OCI-LY7 (cell line): ENCODE results near the gene LHFPL6. TPM values are rescaled to one million over a fixed set of nuclear protein-coding genes. Genes with fewer than 3 reads are reported as not detected.

Experiments used
- BruUV-seq: library from RNA; stranded (reverse); fragments of 400-500 nt; replicated peaks from 2 replicates; lab custom pipeline; 2021; lab: Mats Ljungman, UMichigan
- CTCF ChIA-PET: fragments of 300-600 bp; sonication (Branson Sonifier 250); formaldehyde crosslinking; loops from one replicate; lab custom pipeline; 2022; ENCODE audit warnings: antibody characterized with exemption; ENCODE audit not compliant: unreplicated experiment; lab: Charles Lee
- POLR2A ChIA-PET: fragments of 300-600 bp; sonication (Branson Sonifier 250); formaldehyde crosslinking; loops from one replicate; lab custom pipeline; 2022; ENCODE audit warnings: antibody characterized with exemption; lab: Charles Lee
- DNase-seq: peaks from one replicate; pipeline ENCODE4 v3.0.0-alpha.2; 2015; ENCODE audit warnings: low spot score
- H2AFZ ChIP-seq: fragments of 200-600 bp; sonication (generic), shearing (Covaris generic); 2 replicates; pipeline ENCODE4 v1.6.1; 2014; ENCODE audit warnings: mild to moderate bottlenecking, antibody characterized with exemption, low read length, moderate library complexity
- H3K27ac ChIP-seq: fragments of 200-600 bp; sonication (generic); 2 replicates; pipeline ENCODE4 v1.5.1; 2014; ENCODE audit warnings: mixed run types, low read depth, mild to moderate bottlenecking, moderate library complexity, low read length, inconsistent platforms; ENCODE audit not compliant: poor library complexity, severe bottlenecking
- H3K36me3 ChIP-seq: fragments of 200-600 bp; sonication (generic); 2 replicates; pipeline ENCODE4 v1.6.1; 2014; ENCODE audit warnings: mild to moderate bottlenecking, antibody characterized with exemption, low read length, moderate library complexity, mixed read lengths; ENCODE audit not compliant: insufficient read depth
- H3K4me1 ChIP-seq: fragments of 200-600 bp; sonication (generic); 2 replicates; pipeline ENCODE4 v1.5.1; 2014; ENCODE audit warnings: mild to moderate bottlenecking, low read length; ENCODE audit not compliant: insufficient read depth, poor library complexity, severe bottlenecking
- H3K4me2 ChIP-seq: fragments of 200-600 bp; sonication (generic); 2 replicates; pipeline ENCODE4 v1.6.1; 2014; ENCODE audit warnings: mild to moderate bottlenecking, low read length
- H3K4me3 ChIP-seq: fragments of 200-600 bp; sonication (generic); 2 replicates; pipeline ENCODE4 v1.5.1; 2014; ENCODE audit warnings: mild to moderate bottlenecking, low read depth, low read length; ENCODE audit not compliant: poor library complexity, severe bottlenecking
- H3K79me2 ChIP-seq: fragments of 200-600 bp; sonication (generic); 2 replicates; pipeline ENCODE4 v1.6.1; 2016; ENCODE audit warnings: low read depth, mild to moderate bottlenecking, low read length, moderate library complexity, mixed read lengths; ENCODE audit not compliant: insufficient read depth
- H3K9me2 ChIP-seq: fragments of 200-600 bp; sonication (generic); 2 replicates; pipeline ENCODE4 v1.6.1; 2016; ENCODE audit warnings: mild to moderate bottlenecking, low read length, mixed read lengths; ENCODE audit not compliant: insufficient read depth
- H3K9me3 ChIP-seq: fragments of 200-600 bp; sonication (generic); 2 replicates; pipeline ENCODE4 v1.6.1; 2014; ENCODE audit warnings: mild to moderate bottlenecking, mixed run types, low read length, mixed read lengths
- H4K20me1 ChIP-seq: fragments of 200-600 bp; sonication (generic); 2 replicates; pipeline ENCODE4 v1.6.1; 2014; ENCODE audit warnings: mild to moderate bottlenecking, antibody characterized with exemption, low read length, moderate library complexity, mixed read lengths; ENCODE audit not compliant: insufficient read depth
- CTCF ChIP-seq: fragments of 200-600 bp; sonication (generic); conservative IDR thresholded peaks from 2 replicates; pipeline ENCODE4 v1.5.1; 2014; ENCODE audit warnings: mild to moderate bottlenecking, antibody characterized with exemption, low read length, moderate library complexity, mixed read lengths
- EZH2phosphoT487 ChIP-seq: fragments of 200-600 bp; sonication (generic); IDR thresholded peaks from 2 replicates; pipeline ENCODE4 v1.6.1; 2018; ENCODE audit warnings: low read depth, borderline replicate concordance, mild to moderate bottlenecking, mixed run types, antibody characterized with exemption, low read length, moderate library complexity, mixed read lengths
- intact Hi-C: fragments of 100-400 bp; cut with micrococcal nuclease; formaldehyde crosslinking; loops from one replicate; pipeline ENCODE4 v1.10.0; 2022; ENCODE audit not compliant: unreplicated experiment
- total RNA-seq, 2 experiments: library from RNA; depleted of rRNA in 1 of 2; stranded (reverse); fragments of >200 nt in 1 of 2; shearing (Covaris generic) in 1 of 2; gene quantifications; 2 replicates each; pipeline ENCODE4 v1.2.3, GENCODE V29; 2014 to 2022

Gene LHFPL6
- total RNA-seq, 2 experiments from 2014 or later = 15.1 to 27.7 TPM

- no peaks in the 10 kb centered on the region for H3K9me3 ChIP-seq
- BruUV-seq = no TSS peak
- no peaks in the 10 kb centered on the region for H3K36me3 ChIP-seq
- TF ChIP-seq CTCF (no peak), EZH2phosphoT487 (no peak)
- H3K9me2 ChIP-seq = no peaks in the 10 kb centered on the region
- no peaks in the 10 kb centered on the region for H4K20me1 ChIP-seq
- no peak overlapping the region for H3K27ac ChIP-seq
- DNase-seq = no peak
- no peak overlapping the region for H3K4me2 ChIP-seq
- no peak overlapping the region for H3K4me3 ChIP-seq
- ChIA-PET POLR2A (interaction anchor here (0.6 kb wide), 1 partner anchor 63 kb away, joined by 7 read pairs; no protein-coding TSS in a partner anchor), CTCF (interaction anchor here (1.2 kb wide), 1 partner anchor 13 kb away, joined by 3 read pairs; no protein-coding TSS in a partner anchor)
- intact Hi-C loops = no loop called here
- no peak overlapping the region for H2AFZ ChIP-seq
- no peaks in the 10 kb centered on the region for H3K4me1 ChIP-seq
- H3K79me2 ChIP-seq = no peaks in the 10 kb centered on the region
These were observed 252.5 kb downstream of the LHFPL6 start for GRCh38 chr13:39350461-39350881.

GRCh38 chr13:39349391-39349960 lies 253.5 kb downstream of the LHFPL6 start:
- Histone ChIP-seq H3K79me2 (no peaks in the 10 kb centered on the region), H3K36me3 (no peaks in the 10 kb centered on the region), H2AFZ (no peak overlapping the region), H3K4me3 (no peak overlapping the region), H4K20me1 (no peaks in the 10 kb centered on the region), H3K4me2 (no peak overlapping the region), H3K27ac (no peak overlapping the region), H3K9me3 (no peaks in the 10 kb centered on the region), H3K4me1 (no peaks in the 10 kb centered on the region), H3K9me2 (no peaks in the 10 kb centered on the region)
- TF ChIP-seq CTCF (no peak), EZH2phosphoT487 (no peak)
- no peak for DNase-seq
- ChIA-PET CTCF (no interaction called here), POLR2A (interaction anchor here (0.7 kb wide), 1 partner anchor 160 kb away, joined by 3 read pairs; no protein-coding TSS in a partner anchor)
- no TSS peak for BruUV-seq
- intact Hi-C loops = loop anchor here (10.0 kb wide), 1 partner anchor 375 kb away; no protein-coding TSS in a partner anchor
